Stimulated activated CD8-positive, alpha-beta memory T cell treated with anti-CD3 and anti-CD28 coated beads, Interleukin-7, amount 100 ng/mL, for 1 hour (primary cell): ENCODE results near the gene DNAAF8.
A peak's percentile ranks its signal among the peaks of the same experiment; 100 is the strongest.

Experiments
- DNase-seq, 2 donors: peaks; one replicate each; pipeline ENCODE4 v3.0.0-alpha.2; 2020; ENCODE audit warnings: low read depth in 2 of 2

The DNAAF8 gene

DNA sequence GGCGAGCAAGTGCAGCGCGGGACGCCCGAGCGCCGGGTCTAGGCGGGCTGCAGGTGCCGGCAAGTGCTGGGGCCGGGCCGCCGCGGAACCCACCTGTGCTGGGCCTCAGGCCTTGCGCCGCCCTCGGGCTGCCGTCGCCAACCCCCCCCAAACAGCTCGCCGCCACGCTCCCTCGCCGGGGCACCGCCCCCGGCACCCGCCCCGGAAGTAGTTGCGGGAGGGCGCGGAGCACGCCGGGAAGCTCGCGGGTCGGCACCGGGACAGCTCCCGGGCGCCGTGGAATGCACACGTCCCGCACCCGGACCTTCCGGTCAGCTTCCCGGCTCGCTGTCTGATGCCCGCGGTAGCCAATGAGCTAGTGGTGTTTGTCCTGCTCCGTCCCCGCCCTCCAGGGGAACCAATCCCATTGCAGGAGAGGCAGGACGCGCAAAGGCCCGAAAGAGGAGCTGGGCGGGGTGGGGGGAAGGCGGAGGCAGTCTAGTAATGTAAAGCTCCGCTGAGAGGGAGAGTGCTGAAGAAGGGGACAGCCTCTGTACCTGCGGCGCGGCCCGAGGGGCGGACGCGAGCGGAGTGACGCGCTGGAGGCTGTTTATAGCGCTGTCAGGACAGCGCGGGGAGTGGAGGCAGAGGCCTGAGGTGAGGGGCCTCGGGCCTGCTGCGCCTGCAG, at the start of gene DNAAF8, which contains the start of gene ANKS3:
Gene DNAAF8, plus strand, starts transcription at position 475 of the 667 bp plus-strand sequence. CDS start 1,978 bp downstream, outside the sequence.
Gene ANKS3, minus strand, starts transcription at position 209 of the 667 bp plus-strand sequence. CDS start 4,122 bp downstream, outside the sequence.
- peak; percentile 52 to 61 for DNase-seq

DNA sequence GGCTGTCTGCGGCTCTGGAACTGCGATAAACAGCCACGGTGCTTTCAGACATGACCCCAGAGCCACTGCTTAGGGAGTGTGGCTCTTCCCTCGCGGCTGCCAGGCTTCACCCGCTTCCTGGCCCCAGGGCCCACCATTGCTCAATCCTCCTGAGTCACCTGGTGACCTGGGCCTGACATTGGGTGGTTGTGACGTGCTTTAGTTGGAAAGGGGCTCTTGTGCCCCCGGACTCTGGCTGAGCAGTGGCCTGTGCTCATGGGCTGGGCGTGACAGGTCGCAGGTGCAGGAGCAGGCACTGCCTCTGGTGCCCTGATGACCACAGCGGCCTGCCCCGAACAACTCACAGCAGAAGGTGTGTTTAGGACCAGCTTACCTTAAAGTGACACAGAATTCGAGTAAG, 49.6 kb upstream of the DNAAF8 start:
- no peak for DNase-seq

DNA sequence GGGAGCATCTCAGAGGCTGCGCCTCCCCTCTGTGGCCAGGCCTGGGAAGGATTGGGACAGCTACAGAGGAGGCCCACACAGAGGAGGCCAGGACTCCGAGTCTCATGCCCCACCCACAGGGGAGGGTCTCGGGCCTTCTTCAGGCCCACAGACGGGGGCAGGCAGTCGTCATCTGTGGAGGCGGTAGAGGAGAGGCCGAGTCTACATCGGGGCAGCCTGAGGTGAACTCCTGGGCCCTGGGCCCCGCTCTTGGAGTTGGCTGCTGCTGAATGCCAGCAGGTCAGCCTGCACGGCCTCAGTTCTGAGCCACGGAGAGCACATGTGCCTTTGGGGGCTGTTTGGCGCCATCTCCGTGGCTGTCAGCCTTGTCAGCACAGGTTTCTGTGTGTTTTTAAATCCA, 49.0 kb upstream of the DNAAF8 start:
- DNase-seq: no peak

DNA sequence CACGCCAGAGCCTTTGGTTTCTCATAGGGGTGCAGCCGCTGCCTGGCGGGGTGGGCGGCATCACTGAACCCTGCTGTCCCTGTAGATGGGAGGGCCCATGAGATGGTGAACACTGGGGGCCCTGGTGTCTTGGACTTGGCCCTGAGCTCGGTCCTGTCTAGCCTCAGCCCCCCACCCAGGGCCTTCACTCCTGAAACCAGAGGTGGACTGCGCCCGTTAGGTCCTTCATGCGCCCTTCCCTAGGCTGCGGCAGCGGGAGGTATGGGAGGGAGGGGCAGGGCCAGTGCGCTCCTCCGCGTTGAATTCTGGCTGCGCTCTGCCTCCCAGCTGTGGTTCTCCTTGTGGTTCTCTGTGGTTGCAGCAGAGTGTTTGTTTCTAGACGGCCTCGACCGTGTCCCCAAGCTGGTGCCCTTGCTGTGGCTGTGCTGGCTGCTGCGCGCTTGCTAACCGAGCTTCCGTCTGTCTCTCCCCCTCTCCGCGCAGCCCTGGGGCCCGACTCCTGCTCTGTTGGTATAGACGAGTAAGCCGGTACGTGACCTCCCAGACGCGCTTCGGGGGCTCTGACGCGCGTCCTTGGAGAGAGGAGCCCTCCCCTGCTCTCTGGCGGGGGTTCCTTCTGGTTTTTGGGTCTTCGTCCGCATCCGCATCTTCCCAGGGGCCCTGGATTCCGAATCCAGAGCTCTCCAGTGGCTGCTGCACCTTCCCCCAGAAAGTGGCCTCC, 48.4 kb upstream of the DNAAF8 start:
- no peak for DNase-seq

DNA sequence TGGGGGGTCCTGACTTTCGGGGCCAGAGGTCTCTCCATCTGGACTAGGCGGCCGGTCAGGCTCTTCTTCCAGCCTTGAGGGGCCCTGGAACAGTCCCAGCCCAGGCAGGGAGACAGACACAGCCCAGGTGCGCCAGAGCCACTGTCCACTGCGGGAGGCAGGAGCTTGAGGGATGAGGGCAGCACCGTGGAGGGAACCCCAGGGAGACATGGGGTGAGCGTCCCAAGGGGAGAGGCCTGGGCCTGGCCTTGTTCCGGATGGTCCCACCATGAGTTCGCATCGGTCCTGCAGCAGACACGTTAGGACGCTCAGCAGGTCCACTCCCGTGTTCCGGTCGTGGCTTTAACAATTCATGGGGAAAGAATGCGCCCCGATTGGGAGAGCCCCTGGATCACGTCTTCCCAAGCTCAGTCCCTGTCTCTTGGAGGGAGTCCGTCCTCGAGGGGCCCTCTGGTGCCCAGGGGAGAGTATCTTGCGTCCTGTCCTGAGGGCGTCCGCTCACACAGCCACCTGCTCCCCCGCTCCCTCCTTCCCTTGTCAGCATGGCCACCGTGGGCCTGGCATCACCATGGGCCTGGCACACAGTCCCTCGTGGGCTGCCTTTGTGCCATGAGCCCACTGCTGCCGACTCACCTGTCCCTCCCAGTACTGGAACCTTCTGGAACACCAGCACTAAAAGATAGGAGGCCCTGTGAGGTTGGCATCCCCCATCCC, 47.7 kb upstream of the DNAAF8 start:
- DNase-seq: no peak

DNA sequence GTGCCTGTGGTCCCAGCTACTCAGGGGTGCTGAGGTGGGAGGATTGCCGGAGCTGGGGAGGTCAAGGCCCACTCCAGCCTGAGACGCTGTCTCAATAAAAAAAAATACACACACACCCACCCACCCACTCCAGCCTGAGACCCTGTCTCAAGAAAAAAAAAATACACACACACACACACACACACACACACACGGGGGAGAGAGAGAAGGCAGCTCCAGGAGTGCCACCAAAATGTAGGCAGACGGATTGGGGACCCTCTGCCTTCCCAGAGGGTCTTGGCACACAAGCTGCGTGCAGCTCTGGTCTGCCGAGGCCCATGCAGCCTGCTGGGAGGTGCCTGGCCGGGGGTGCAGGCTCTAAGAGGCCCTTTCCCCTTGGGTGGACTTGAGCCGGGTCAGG, 46.9 kb upstream of the DNAAF8 start:
- DNase-seq: no peak

DNA sequence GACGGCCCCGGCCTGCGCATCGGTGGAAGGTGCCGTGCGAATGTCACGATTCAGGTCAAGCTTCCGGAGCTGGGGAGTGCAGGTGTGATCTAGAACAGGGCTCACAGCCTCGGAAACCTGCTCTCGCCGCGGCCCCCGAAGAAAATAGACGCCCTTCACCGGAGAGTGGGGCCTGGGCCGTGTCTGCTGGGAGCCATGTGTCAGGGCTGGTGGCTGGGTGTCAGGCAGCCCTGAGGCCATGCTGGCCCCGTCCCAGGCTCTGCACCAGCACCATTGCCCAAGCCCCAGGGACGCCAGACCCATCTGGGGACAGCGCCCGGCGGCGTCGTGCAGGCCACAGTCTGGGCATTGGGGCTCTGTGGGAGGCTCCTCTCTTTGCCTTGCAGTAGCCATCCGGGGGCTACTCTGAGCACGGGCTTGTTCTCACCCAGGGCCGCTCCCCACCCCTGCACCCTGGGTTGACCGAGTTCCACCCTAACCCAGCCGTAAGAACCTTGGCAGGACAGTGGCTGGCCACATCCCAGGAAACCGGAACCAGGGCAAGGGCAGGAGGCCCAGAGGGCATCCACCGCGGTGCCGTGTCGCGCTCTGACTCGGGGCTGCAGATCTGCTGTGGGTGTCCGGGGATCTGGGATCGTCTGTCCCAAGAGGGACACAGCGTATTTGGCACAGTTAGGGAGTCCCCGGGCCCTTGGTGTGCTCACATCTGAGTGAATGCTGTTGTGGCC, 46.2 kb upstream of the DNAAF8 start:
- no peak for DNase-seq

DNA sequence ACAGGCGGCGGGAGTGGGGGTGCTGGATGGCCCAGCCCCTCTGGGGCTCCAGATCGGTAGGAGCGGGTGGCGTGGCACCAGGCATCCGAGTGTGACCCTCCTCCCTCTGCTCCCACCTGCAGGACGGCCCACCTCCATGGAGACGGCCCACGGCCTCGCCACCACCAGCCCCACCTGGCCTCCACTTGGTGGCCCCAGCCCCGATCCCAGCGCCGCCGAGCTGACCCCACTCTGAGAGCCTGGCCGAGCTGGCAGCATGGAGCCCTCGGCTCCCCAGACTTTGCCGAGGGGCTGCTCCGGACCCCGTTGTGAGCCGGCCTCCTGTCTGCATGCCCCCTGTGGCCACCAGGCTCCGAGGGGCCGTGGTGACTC, 45.7 kb upstream of the DNAAF8 start:
- DNase-seq: no peak

DNA sequence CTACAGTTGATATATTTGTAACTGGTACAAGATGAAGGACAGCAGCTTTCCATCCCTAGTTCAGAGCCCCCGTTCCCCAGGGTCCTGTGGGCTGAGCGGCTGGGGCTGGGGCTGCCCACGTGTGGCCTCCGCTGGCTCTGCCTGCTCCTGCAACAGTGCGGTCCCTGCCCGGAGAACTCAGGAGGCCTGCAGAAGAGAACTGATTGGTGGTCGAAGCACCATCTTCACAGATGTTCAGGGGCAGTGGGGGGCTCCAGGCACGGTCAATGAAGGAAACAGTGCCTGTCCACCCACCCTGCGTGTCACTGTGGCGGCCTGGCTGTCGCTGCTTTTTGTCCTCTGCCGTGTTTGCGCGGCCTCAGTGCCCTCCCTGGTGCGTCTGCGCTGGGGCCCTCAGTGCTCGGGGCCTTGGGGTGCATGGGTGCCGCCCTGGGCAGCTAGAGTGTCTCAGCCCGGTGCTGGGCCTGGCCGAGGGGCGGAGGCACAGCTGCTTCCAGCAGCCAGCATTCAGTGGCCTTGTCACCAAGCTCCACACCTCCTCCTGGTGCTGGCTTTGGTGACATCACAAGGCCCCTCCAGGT, 45.2 kb upstream of the DNAAF8 start:
- no peak for DNase-seq

DNA sequence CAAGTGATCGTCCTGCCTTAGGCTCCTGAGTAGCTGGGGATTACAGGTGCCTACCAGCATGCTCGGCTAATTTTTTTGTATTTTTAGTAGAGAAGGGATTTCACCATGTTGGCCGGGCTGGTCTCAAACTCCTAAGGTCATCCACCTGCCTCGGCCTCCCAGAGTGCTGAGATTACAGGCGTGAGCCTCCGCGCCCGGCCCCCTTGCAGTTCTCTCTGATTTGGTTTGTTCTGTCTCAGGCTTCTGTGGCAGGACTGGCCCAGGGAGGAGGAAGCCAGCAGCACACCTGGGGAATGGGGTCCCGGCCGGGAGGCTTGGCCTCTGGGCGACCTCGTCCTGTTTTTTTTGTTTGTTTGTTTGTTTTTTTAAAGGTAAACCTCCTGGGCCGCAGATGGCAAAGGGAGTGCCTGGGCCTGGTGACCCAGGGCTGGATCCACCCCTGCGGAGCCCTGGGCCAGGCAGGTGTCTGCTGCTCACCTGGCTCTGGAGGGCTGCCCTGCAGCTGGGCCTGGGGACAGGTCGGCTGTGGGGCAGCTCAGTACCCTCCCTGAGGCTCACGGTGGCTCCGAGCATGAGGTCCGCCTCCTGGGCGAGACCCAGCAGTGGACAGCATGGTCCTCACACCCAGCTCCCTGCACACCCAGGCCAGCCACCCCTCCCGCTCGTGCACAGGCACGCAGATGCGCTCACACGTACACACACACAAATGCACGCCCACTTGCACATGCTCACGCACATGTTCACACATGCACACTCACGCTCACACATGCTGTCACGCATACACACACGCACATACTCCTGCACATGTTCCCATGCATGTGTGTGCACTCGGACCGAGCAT, 44.3 kb upstream of the DNAAF8 start:
- DNase-seq: no peak

DNA sequence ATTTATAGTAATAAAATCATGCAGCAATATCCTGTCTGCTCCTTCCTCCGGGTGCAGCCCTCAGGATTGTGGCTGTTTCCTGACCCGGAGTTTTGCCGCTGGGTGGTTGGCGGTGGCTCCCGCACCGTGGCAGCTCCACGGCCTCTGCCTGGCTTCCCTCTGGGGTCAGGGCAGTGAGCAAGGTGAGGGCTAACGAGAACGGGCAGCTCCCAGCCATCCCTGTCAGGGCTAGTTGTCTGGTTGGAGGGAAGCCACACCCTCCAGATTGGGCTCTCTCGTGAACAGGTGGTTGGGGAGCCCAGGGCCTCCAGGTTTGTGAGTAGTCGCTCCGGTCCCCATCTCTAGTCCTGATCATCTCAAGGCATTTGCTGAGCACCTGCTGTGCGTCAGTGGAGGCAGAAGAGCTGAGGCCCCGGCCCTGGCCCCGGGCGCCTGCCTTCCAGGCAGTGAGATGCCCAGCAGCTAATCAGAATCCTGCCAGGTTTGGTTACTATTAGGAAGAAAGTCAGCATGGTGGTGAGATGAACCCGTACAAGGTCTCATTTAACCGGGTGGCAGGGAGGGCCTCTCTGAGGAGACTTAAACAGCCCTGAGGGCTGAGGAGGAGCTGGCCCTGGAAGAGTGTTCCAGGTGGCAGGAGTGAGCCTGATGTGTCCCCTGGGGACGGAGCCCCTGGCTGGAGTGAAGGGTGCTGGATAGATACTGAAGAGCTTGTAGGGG, 43.2 kb upstream of the DNAAF8 start:
- no peak for DNase-seq

DNA sequence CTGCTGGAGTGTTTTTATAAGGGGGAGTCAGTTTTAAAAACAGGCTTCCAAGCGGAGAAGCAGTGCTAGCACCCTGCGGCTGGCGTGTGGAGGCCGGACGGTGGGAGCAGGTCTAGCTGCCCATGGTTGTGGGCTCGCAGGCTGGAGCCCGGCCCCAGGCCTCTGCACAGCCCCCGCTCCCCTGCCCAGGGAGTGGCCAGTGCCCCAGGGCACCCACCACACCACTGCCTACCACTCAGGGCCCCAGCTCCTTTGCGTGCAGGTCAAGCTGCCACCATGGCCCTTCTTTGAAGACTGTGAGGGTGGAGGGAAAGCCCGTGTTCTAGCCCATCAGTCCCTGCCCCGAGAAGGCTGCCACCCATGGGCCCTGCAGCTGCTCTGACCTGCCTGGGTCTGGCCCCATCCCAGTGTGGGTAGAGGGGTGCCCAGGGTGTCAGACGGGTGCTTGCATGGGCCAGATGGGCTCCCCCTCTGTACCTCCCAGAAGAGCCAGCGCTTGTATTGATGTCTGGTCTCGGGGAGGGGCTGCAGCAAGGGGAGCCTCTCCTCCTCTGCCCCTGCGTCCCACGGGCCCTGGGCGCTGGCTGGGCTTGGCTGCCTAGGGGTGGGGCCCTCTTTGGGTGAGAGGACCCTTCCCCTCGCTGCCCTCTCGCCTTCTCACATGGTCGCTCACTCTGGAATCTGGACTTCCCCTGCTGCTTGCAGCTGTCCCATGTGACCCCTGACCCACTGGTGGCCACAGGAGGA, 42.5 kb upstream of the DNAAF8 start:
- no peak for DNase-seq

DNA sequence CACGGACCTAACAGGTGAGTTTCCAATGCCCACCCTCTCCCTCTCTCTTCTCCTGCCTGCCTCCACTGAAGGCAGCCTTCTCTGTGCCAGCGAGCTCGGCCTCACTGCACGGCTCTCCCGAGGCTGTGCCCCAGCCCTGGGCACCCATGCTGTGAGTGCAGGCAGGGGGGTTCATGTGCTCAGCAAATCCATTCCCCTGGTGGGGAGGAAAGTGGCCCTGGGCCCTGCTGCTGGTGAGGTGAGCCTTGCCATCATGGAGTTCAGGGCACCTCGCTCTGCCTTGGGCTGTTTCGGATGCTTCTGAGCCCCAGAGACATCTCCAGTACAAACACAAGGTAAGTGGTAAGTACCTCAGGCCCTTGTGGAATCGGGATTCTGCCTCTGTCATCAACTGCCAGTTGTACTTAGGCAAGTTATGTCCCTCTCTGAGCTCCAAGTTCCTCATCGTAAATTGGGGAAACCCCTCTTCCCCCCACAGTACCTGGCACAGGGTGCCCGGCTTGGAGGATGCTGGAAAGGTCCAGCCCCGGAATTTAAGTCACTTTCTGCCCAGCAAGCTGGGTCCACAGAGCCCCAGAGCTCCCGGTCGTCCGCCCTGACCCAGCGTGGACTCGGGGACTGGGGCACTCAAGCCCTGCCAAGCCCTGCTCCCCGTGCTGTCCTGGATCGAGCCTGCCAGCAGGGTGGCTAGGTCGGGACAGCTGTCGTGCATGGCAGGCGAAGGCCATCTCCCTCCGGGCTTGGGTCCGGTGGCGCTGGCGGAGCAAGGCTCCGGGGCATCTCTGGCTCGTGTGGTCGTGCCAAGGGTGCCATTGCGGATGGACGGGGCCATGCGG, 41.7 kb upstream of the DNAAF8 start:
- no peak for DNase-seq

DNA sequence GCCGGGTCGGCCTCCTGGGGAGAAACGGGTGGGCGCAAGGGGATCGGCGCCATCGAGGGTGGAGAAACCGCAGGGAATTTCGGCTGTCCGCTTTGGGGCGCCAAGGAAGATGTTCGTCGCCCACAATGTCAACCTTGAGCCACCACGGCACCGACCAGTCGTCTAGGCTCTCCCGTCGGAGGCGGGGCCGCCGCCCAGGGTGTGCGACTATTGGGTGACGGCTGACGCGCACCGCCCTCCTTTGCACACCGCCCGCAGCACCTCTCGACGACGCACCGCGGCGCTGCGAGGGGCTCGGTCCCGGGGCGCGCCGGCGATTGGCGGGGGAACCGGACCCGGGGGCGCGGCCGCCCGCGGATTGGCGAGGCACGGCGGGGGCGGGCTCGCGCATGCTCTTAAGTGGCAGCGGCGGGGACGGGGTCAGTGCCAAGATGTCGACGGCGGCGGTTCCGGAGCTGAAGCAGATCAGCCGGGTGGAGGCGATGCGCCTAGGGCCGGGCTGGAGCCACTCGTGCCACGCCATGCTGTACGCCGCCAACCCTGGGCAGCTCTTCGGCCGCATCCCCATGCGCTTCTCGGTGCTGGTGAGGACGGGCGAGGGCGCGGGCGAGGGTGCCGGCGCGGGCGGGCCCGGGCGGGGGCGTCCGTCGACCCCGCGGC, 40.9 kb upstream of the DNAAF8 start, which contains the start of gene NUDT16L1:
Gene NUDT16L1, plus strand, starts transcription at position 267 of the 660 bp plus-strand sequence. Its CDS starts 165 bp downstream, at position 432.
- peak; percentile 93 to 96 for DNase-seq

DNA sequence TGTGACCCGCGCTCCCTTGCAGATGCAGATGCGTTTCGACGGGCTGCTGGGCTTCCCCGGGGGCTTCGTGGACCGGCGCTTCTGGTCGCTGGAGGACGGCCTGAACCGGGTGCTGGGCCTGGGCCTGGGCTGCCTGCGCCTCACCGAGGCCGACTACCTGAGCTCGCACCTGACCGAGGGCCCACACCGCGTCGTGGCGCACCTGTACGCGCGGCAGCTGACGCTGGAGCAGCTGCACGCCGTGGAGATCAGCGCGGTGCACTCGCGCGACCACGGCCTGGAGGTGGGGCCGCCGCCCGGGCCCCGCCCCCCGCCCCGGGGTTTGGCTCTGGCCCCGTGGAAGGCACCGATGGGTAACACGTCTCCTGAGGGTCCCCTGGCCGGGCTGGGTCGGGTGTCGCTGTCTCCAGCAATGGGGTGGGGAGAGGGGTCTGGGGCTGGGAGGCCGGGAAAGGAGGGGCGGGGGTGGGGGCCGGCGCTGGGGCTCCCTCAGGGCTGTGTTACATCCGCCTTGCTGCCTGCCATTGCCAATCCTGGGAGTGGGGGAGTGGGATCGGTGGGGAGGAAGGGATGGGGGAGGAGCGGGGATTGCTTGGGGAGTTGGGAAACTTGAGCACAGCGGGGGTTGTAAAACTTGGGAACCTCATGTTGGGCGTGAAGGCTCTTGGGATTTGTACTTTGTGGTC, 40.2 kb upstream of the DNAAF8 start:
- DNase-seq: no peak

DNA sequence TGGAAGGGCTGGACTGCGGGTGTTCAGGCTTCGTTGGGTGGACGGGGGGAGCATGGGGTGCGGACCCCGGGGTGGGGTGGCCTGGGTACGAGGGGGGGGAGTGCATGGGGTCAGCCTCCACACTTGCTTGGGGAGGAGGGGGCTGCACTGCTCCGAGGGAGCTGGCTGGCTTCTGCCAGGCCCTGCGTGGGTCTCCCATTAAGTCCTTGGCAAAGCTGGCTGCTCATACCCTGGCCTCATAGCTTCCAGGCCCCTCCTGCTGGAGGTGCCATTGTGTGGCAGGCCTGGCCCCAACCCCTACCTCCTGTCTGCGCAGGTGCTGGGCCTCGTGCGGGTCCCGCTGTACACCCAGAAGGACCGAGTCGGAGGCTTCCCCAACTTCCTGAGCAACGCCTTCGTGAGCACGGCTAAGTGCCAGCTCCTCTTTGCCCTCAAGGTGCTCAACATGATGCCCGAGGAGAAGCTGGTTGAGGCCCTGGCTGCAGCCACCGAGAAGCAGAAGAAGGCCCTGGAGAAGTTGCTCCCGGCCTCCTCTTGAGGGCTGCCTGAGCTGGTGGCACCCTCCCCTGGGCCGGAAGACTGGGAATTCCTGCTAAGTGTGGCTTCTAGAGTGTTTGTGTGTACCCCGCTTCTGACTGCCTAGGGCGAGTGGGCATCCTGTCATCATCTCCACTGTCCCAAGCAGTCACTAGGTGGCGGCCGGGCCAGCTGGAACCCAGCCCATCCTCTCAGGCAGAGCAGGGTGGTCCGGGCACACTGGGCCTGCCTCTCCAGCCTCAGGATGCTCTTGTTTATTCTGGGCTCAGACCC, 39.5 kb upstream of the DNAAF8 start:
- DNase-seq: no peak
